ENCODE data around the gene AP1M2.
"Not testable (repeated sequence)": the region's sequence is repeated elsewhere in the genome, so short reads cannot be mapped to it uniquely, and the experiment has no call there.

AP1M2 gene

GRCh38 chr19:10574462-10574861 lies 12.7 kb downstream of the AP1M2 start:
- H3K4me3 ChIP-seq (ENCODE audit: low read depth, low read length, poor library complexity, severe bottlenecking) = no peak overlapping the region
- no peaks in the 10 kb centered on the region for H4K20me1 ChIP-seq (ENCODE audit: insufficient read depth, low read length)
- H3K9me3 ChIP-seq (ENCODE audit: low read length) = no peaks in the 10 kb centered on the region
- no peak overlapping the region for H2AFZ ChIP-seq (ENCODE audit: low read length)
- peaks cover 5% of the 10 kb centered on the region; the same call in 1 of the 2 replicates for H3K27me3 ChIP-seq (ENCODE audit: insufficient read depth, low read length)
- H3K9me2 ChIP-seq (ENCODE audit: low read depth, low read length) = no peaks in the 10 kb centered on the region
- TF ChIP-seq CTCF (IDR thresholded peaks at IDR 0.05; ENCODE audit: low read length) (no peak), EZH2 (IDR thresholded peaks at IDR 0.05; ENCODE audit: borderline replicate concordance, low read length) (no peak)
- no peaks in the 10 kb centered on the region for H3K36me3 ChIP-seq (ENCODE audit: insufficient read depth, low read length)
- H3F3A ChIP-seq (ENCODE audit: insufficient read depth, low read length) = no peaks in the 10 kb centered on the region
- no peak overlapping the region for H3K4me2 ChIP-seq (ENCODE audit: low read length)
- no peaks in the 10 kb centered on the region for H3K79me2 ChIP-seq (ENCODE audit: insufficient read depth, low read length)
- H3K4me1 ChIP-seq (ENCODE audit: insufficient read depth, low read length, severe bottlenecking) = peaks cover 6% of the 10 kb centered on the region
- H3K9ac ChIP-seq (ENCODE audit: low read length) = no peak overlapping the region
- H3K27ac ChIP-seq (ENCODE audit: low read depth, low read length, poor library complexity, severe bottlenecking) = no peak overlapping the region

DNA sequence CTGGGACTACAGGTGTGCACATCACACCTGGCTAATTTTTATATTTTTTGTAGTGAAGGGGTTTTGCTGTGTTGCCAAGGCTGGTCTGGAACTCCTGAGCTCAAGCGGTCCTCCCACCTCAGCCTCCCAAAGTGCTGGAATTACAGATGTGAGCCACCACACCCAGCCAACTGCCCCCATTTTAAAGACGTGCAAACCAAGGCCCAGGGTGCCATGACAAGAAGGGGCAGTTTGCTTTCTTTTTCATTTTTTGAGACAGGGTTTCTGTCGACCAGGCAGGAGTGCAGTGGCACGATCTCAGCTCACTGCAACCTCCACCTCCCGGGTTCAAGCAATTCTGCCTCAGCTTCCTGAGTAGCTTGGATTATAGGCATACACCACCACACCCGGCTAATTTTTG lies 13.3 kb downstream of the AP1M2 start:
- H3K27ac ChIP-seq (ENCODE audit: low read depth, low read length, poor library complexity, severe bottlenecking); H3K4me2 ChIP-seq (ENCODE audit: low read length); H3K27me3 ChIP-seq (ENCODE audit: insufficient read depth, low read length); H4K20me1 ChIP-seq (ENCODE audit: insufficient read depth, low read length); H3K4me3 ChIP-seq (ENCODE audit: low read depth, low read length, poor library complexity, severe bottlenecking); H3F3A ChIP-seq (ENCODE audit: insufficient read depth, low read length); H3K9me2 ChIP-seq (ENCODE audit: low read depth, low read length); H3K36me3 ChIP-seq (ENCODE audit: insufficient read depth, low read length); H2AFZ ChIP-seq (ENCODE audit: low read length); H3K79me2 ChIP-seq (ENCODE audit: insufficient read depth, low read length); H3K9me3 ChIP-seq (ENCODE audit: low read length); H3K9ac ChIP-seq (ENCODE audit: low read length); H3K4me1 ChIP-seq (ENCODE audit: insufficient read depth, low read length, severe bottlenecking): not testable (repeated sequence)

- H2AFZ ChIP-seq (ENCODE audit: low read length) = no peak within 1 kb of the TSS; the same call in 1 of the 2 replicates
These were observed 18.1 kb downstream of the AP1M2 start, which contains the start of gene CDKN2D for GRCh38 chr19:10568826-10569651. Gene CDKN2D, minus strand, starts transcription at chr19:10568979. Its CDS starts 326 bp downstream, at chr19:10568653.

More at GRCh38 chr19:10568826-10569651, 18.1 kb downstream of the AP1M2 start, which contains the start of gene CDKN2D:
- H3K9me2 ChIP-seq (ENCODE audit: low read depth, low read length) = no peaks in the 10 kb centered on the region
- no peak for TF ChIP-seq CTCF (IDR thresholded peaks at IDR 0.05; ENCODE audit: low read length)
- no peak for TF ChIP-seq EZH2 (IDR thresholded peaks at IDR 0.05; ENCODE audit: borderline replicate concordance, low read length)
- H3K79me2 ChIP-seq (ENCODE audit: insufficient read depth, low read length) = peaks cover 10% of the 10 kb centered on the region
- H3K4me3 ChIP-seq (ENCODE audit: low read depth, low read length, poor library complexity, severe bottlenecking) = peak within 1 kb of the TSS; percentile 67
- peaks cover 38% of the 10 kb centered on the region for H3K4me1 ChIP-seq (ENCODE audit: insufficient read depth, low read length, severe bottlenecking)
- peak within 1 kb of the TSS; percentile 95 for H3K9ac ChIP-seq (ENCODE audit: low read length)
- H3K9me3 ChIP-seq (ENCODE audit: low read length) = no peaks in the 10 kb centered on the region
- peaks cover 9% of the 10 kb centered on the region; the same call in 1 of the 2 replicates for H3F3A ChIP-seq (ENCODE audit: insufficient read depth, low read length)
- H3K27ac ChIP-seq (ENCODE audit: low read depth, low read length, poor library complexity, severe bottlenecking) = peak within 1 kb of the TSS; percentile 98
- peaks cover 5% of the 10 kb centered on the region; the same call in 1 of the 2 replicates for H3K36me3 ChIP-seq (ENCODE audit: insufficient read depth, low read length)
- peak within 1 kb of the TSS; percentile 83 for H3K4me2 ChIP-seq (ENCODE audit: low read length)
- no peaks in the 10 kb centered on the region for H4K20me1 ChIP-seq (ENCODE audit: insufficient read depth, low read length)
- no peaks in the 10 kb centered on the region for H3K27me3 ChIP-seq (ENCODE audit: insufficient read depth, low read length)

Data from OCI-LY1 (cell line).